H1 (cell line): ENCODE data around the gene APBA3. TPM values are rescaled to one million over a fixed set of nuclear protein-coding genes. Genes with fewer than 3 reads are reported as not detected.

ENCODE experiments used
- CTCF ChIA-PET: fragments of 300-600 bp; sonication (Branson Sonifier 250); formaldehyde crosslinking; loops from one replicate; lab custom pipeline; 2021; ENCODE audit not compliant: partially characterized antibody; lab: Charles Lee
- POLR2A ChIA-PET: fragments of 300-600 bp; sonication (Branson Sonifier 250); formaldehyde crosslinking; loops from one replicate; lab custom pipeline; 2021; ENCODE audit warnings: inconsistent platforms; ENCODE audit not compliant: partially characterized antibody; lab: Charles Lee
- DNase-seq, 2 experiments: peaks; one replicate each; pipeline versions ENCODE4 v3.0.0 to v3.0.0-alpha.2; 2010 to 2022; ENCODE audit warnings: low spot score in 2 of 2, low read depth in 1 of 2, mixed read lengths in 1 of 2
- FAIRE-seq: peaks from 2 replicates; lab custom pipeline; 2011; peaks lifted over from hg19 to GRCh38; lab: Jason Lieb, UNC
- H2AFZ ChIP-seq: 2 replicates; pipeline ENCODE4 v1.8.1; 2012; ENCODE audit warnings: low read length, inconsistent platforms
- H2AK5ac ChIP-seq: 2 replicates; pipeline ENCODE4 v1.6.1; 2013; ENCODE audit warnings: low read depth, low read length
- H2BK120ac ChIP-seq: replicated peaks from 2 replicates; pipeline ENCODE3; 2013; ENCODE audit warnings: low read depth, low read length, inconsistent platforms
- H2BK12ac ChIP-seq: 2 replicates; pipeline ENCODE4 v1.6.1; 2013; ENCODE audit warnings: low read depth, low read length
- H2BK15ac ChIP-seq: 2 replicates; pipeline ENCODE4 v1.6.1; 2013; ENCODE audit warnings: low read length
- H2BK20ac ChIP-seq: 2 replicates; pipeline ENCODE4 v1.6.1; 2013; ENCODE audit warnings: low read length
- H2BK5ac ChIP-seq: 2 replicates; pipeline ENCODE4 v1.6.1; 2013; ENCODE audit warnings: low read depth, low read length
- H3K14ac ChIP-seq: 2 replicates; pipeline ENCODE4 v1.6.1; 2013; ENCODE audit warnings: inconsistent platforms; ENCODE audit not compliant: insufficient read length
- H3K18ac ChIP-seq: 2 replicates; pipeline ENCODE4 v1.6.1; 2013; ENCODE audit warnings: low read length; ENCODE audit errors: extremely low read depth
- H3K23ac ChIP-seq: 2 replicates; pipeline ENCODE4 v1.6.1; 2013; ENCODE audit warnings: inconsistent platforms; ENCODE audit not compliant: insufficient read length
- H3K23me2 ChIP-seq: 2 replicates; pipeline ENCODE4 v1.6.1; 2013; ENCODE audit warnings: low read depth, low read length
- H3K27ac ChIP-seq: 2 replicates; pipeline ENCODE4 v1.6.1; 2011; ENCODE audit warnings: low read depth, low read length, inconsistent platforms
- H3K27me3 ChIP-seq, 4 experiments: replicated peaks in 1 of 4; 1 replicate in 1 of 4; 2 replicates in 3 of 4; pipeline versions ENCODE4 v1.6.1 to v1.8.1; 2011 to 2013; ENCODE audit warnings: low read length in 3 of 4, mild to moderate bottlenecking in 3 of 4, inconsistent platforms in 2 of 4, mixed read lengths in 2 of 4, moderate library complexity in 1 of 4; ENCODE audit not compliant: control insufficient read depth in 3 of 4, insufficient read depth in 3 of 4; ENCODE audit errors: extremely low read depth in 1 of 4
- H3K36me3 ChIP-seq, 4 experiments: 2 replicates each; pipeline versions ENCODE4 v1.6.1 to v1.8.1; 2011 to 2013; ENCODE audit warnings: mild to moderate bottlenecking in 4 of 4, low read length in 3 of 4, moderate library complexity in 2 of 4, control low read depth in 1 of 4, inconsistent platforms in 1 of 4; ENCODE audit not compliant: insufficient read depth in 4 of 4, control insufficient read depth in 2 of 4
- H3K4ac ChIP-seq: replicated peaks from 2 replicates; pipeline ENCODE3; 2013; ENCODE audit warnings: low read length, low read depth, mixed read lengths, inconsistent platforms; ENCODE audit not compliant: insufficient read length
- H3K4me1 ChIP-seq, 4 experiments: replicated peaks in 1 of 4; 1 replicate in 1 of 4; 2 replicates in 3 of 4; pipeline versions ENCODE4 v1.6.1 to v1.8.1; 2011 to 2013; ENCODE audit warnings: low read length in 3 of 4, inconsistent platforms in 2 of 4, mixed read lengths in 1 of 4; ENCODE audit not compliant: insufficient read depth in 4 of 4, control insufficient read depth in 3 of 4
- H3K4me2 ChIP-seq, 2 experiments: 2 replicates each; pipeline versions ENCODE4 v1.6.1 to v1.8.1; 2011 to 2013; ENCODE audit warnings: low read depth in 2 of 2, low read length in 2 of 2, control low read depth in 1 of 2, inconsistent platforms in 1 of 2, mild to moderate bottlenecking in 1 of 2; ENCODE audit not compliant: insufficient read depth in 1 of 2
- H3K4me3 ChIP-seq, 4 experiments: fragments of 200-600, 300-600 bp in 1 of 4; sonication (generic), shearing (Covaris generic), sonication (Bioruptor Twin) in 1 of 4; 2 replicates each; pipeline versions ENCODE4 v1.5.1 to v1.8.1; 2011 to 2016; ENCODE audit warnings: low read length in 4 of 4, low read depth in 3 of 4, control low read depth in 2 of 4, inconsistent platforms in 2 of 4, mild to moderate bottlenecking in 2 of 4, mixed read lengths in 1 of 4, moderate library complexity in 1 of 4; ENCODE audit not compliant: insufficient read depth in 2 of 4; ENCODE audit errors: extremely low read depth in 1 of 4
- H3K56ac ChIP-seq: replicated peaks from 2 replicates; pipeline ENCODE3; 2013; ENCODE audit warnings: low read depth, mild to moderate bottlenecking, mixed read lengths, low read length, inconsistent platforms; ENCODE audit not compliant: insufficient read length
- H3K79me1 ChIP-seq: 2 replicates; pipeline ENCODE4 v1.6.1; 2013; ENCODE audit warnings: low read depth, low read length, control low read depth
- H3K79me2 ChIP-seq, 2 experiments: 2 replicates each; pipeline versions ENCODE4 v1.6.1 to v1.8.1; 2012 to 2013; ENCODE audit warnings: low read length in 2 of 2, mild to moderate bottlenecking in 2 of 2, inconsistent platforms in 1 of 2; ENCODE audit not compliant: insufficient read depth in 2 of 2, control insufficient read depth in 1 of 2
- H3K9ac ChIP-seq, 4 experiments: replicated peaks in 1 of 4; 1 replicate in 1 of 4; 2 replicates in 3 of 4; pipeline versions ENCODE4 v1.6.1 to v1.8.1; 2011 to 2013; ENCODE audit warnings: low read depth in 3 of 4, low read length in 3 of 4, control low read depth in 2 of 4, mild to moderate bottlenecking in 2 of 4, moderate library complexity in 2 of 4, inconsistent platforms in 1 of 4; ENCODE audit errors: extremely low read depth in 1 of 4
- H3K9me3 ChIP-seq, 2 experiments: 2 replicates each; pipeline versions ENCODE4 v1.6.1 to v1.8.1; 2012 to 2013; ENCODE audit warnings: mild to moderate bottlenecking in 2 of 2, moderate library complexity in 2 of 2, control low read depth in 1 of 2, inconsistent platforms in 1 of 2, low read depth in 1 of 2, low read length in 1 of 2, mixed read lengths in 1 of 2; ENCODE audit not compliant: insufficient read depth in 2 of 2
- H4K20me1 ChIP-seq, 2 experiments: replicated peaks in 1 of 2; 2 replicates each; pipeline versions ENCODE3 to v1.8.1; 2011 to 2013; ENCODE audit warnings: inconsistent platforms in 2 of 2, low read length in 2 of 2, mild to moderate bottlenecking in 1 of 2; ENCODE audit not compliant: insufficient read depth in 2 of 2, control insufficient read depth in 1 of 2
- H4K5ac ChIP-seq: 2 replicates; pipeline ENCODE4 v1.6.1; 2013; ENCODE audit warnings: low read length, low read depth, mixed read lengths, inconsistent platforms; ENCODE audit not compliant: insufficient read length
- H4K8ac ChIP-seq: 2 replicates; pipeline ENCODE4 v1.8.0; 2013; ENCODE audit warnings: mild to moderate bottlenecking, moderate library complexity, low read length, inconsistent platforms; ENCODE audit not compliant: insufficient read depth; ENCODE audit errors: extremely low read depth
- H4K91ac ChIP-seq: replicated peaks from 2 replicates; pipeline ENCODE3; 2013; ENCODE audit warnings: low read length, mixed read lengths, inconsistent platforms; ENCODE audit not compliant: insufficient read length
- ASH2L ChIP-seq: fragments of 200-600, 300-600 bp; sonication (generic); IDR thresholded peaks from one replicate; pipeline ENCODE4 v1.7.1; 2017; ENCODE audit warnings: low read length
- CHD2 ChIP-seq: IDR thresholded peaks from 2 replicates; pipeline ENCODE4 v1.6.1; 2012; ENCODE audit warnings: low read length, improper control_type of control experiment
- EGR1 ChIP-seq: IDR thresholded peaks from 2 replicates; pipeline ENCODE4 v1.6.1; 2011; ENCODE audit warnings: low read depth, low read length, borderline replicate concordance
- HDAC2 ChIP-seq, 2 experiments: fragments of 300-600 bp in 1 of 2; sonication (generic) in 1 of 2; IDR thresholded peaks; 2 replicates each; pipeline ENCODE4 v1.6.1; 2011 to 2012; ENCODE audit warnings: low read depth in 2 of 2, low read length in 2 of 2, mild to moderate bottlenecking in 2 of 2, moderate library complexity in 2 of 2, borderline replicate concordance in 1 of 2, inconsistent platforms in 1 of 2
- PHF8 ChIP-seq: fragments of 200-600 bp; sonication (generic); conservative IDR thresholded peaks from 2 replicates; pipeline ENCODE4 v1.7.1; 2012; ENCODE audit warnings: low read depth, mild to moderate bottlenecking, inconsistent platforms, low read length, moderate library complexity
- SAP30 ChIP-seq: fragments of 300-600 bp; sonication (generic); IDR thresholded peaks from 2 replicates; pipeline ENCODE4 v1.7.1; 2012; ENCODE audit warnings: low read length, moderate library complexity, mild to moderate bottlenecking, inconsistent platforms; ENCODE audit not compliant: insufficient read depth, insufficient replicate concordance
- SUZ12 ChIP-seq: fragments of 200-600 bp; sonication (generic); IDR thresholded peaks from 2 replicates; pipeline ENCODE4 v1.6.1; 2012; ENCODE audit warnings: mild to moderate bottlenecking, inconsistent platforms, low read length, moderate library complexity, mixed read lengths
- TAF7 ChIP-seq: optimal IDR thresholded peaks from 2 replicates; pipeline ENCODE3; 2011; ENCODE audit warnings: low read depth, mild to moderate bottlenecking, inconsistent platforms, low read length, moderate library complexity, borderline replicate concordance
- WGBS, 2 experiments: shearing (Covaris generic) in 1 of 2; methylation state at CpG; one replicate each; pipeline versions ENCODE4 v1.1.6 to v1.1.7; 2013 to 2015; ENCODE audit warnings: low lambda C conversion rate in 2 of 2, mixed read lengths in 2 of 2, inconsistent platforms in 1 of 2, low coverage in 1 of 2, missing lambda C conversion rate in 1 of 2; ENCODE audit not compliant: insufficient replicate concordance in 2 of 2, insufficient coverage in 1 of 2, insufficient read length in 1 of 2; ENCODE audit errors: extremely low coverage in 1 of 2, missing lambda C conversion rate in 1 of 2; 5-methylcytosine and 5-hydroxymethylcytosine counted together
- polyA plus RNA-seq, 7 experiments: library from polyadenylated mRNA; depleted of rRNA in 3 of 7; stranded (reverse) in 5 of 7; unstranded in 2 of 7; fragments of >200 nt in 5 of 7; fragments of 200-250 nt in 2 of 7; gene quantifications; 1 replicate in 5 of 7; 2 replicates in 1 of 7; 4 replicates in 1 of 7; pipeline versions ENCODE4 v1.2.1 to v1.2.3, GENCODE V29; 2011 to 2013; ENCODE audit warnings: missing spikeins in 2 of 7, mixed read lengths in 2 of 7
- total RNA-seq: library from RNA; stranded (reverse); fragmentation: NEBNext Ultra II Directional; extraction: Animal tissue kit (Norgen Biotek cat#: 25700); gene quantifications from 2 replicates; pipeline ENCODE4 v1.2.1, GENCODE V29; 2021
- TF ChIP-seq, protein P1 (sequence below): IDR thresholded peaks from 2 replicates; pipeline ENCODE4 v1.6.1; 2012; ENCODE audit warnings: inconsistent platforms

The APBA3 gene
- total and polyA plus RNA-seq, 2 of the 8 experiments (the other 6 are each of a cell fraction or from before 2014, with no cell fraction given) = 21.4 to 36.9 TPM

- Histone ChIP-seq H3K79me1 (no peaks in the 10 kb centered on the region), H2AFZ (no peak overlapping the region), H2AK5ac (no peak overlapping the region), H2BK120ac (no peak overlapping the region), H3K9ac (no peak overlapping the region), H3K4ac (no peak overlapping the region), H3K14ac (no peak overlapping the region), H4K20me1 (no peaks in the 10 kb centered on the region), H4K5ac (no peak overlapping the region), H2BK20ac (no peak overlapping the region), H2BK15ac (no peak overlapping the region), H3K27ac (no peak overlapping the region), H3K4me1 (peaks cover 0 to 3% (median 1%) of the 10 kb centered on the region in 4 experiments; a peak in 3 of 7 replicates), H4K91ac (no peak overlapping the region), H3K56ac (no peak overlapping the region), H3K36me3 (no peaks in the 10 kb centered on the region), H3K79me2 (no peaks in the 10 kb centered on the region), H3K4me2 (no peak overlapping the region), H2BK12ac (no peak overlapping the region), H3K18ac (no peak overlapping the region), H3K23me2 (peaks cover 6% of the 10 kb centered on the region; the same call in 1 of the 2 replicates), H4K8ac (no peak overlapping the region; the same call in 1 of the 2 replicates), H2BK5ac (no peak overlapping the region), H3K27me3 (peaks cover 0 to 6% (median 4%) of the 10 kb centered on the region in 4 experiments; a peak in 5 of 7 replicates), H3K4me3 (no peak overlapping the region), H3K9me3 (peaks cover 4 to 6% of the 10 kb centered on the region in 2 experiments; a peak in 2 of 4 replicates), H3K23ac (no peak overlapping the region)
- POLR2A ChIA-PET = interaction anchor here (1.4 kb wide), 1 partner anchor 66 kb away, joined by 5 read pairs; no protein-coding TSS in a partner anchor
- DNase-seq (no peak), FAIRE-seq (no peak)
- 83% methylated on average over 6 of the region's 6 CpGs; no CpG with 5 or more reads in 1 of the 2 experiments for WGBS, 2 experiments
- CTCF ChIA-PET = interaction anchor here (0.9 to 2.6 kb wide), 6 partner anchors 10 to 51 kb away, joined by 3 to 13 read pairs (median 4); no protein-coding TSS in a partner anchor
- TF ChIP-seq HDAC2 (IDR thresholded peaks at IDR 0.05; ENCODE audit: borderline replicate concordance in 1 of 2, low read depth in 2 of 2, low read length in 2 of 2) (no peak), PHF8 (no peak), SAP30 (no peak), SUZ12 (no peak), CHD2 (no peak), ASH2L (no peak), EGR1 (no peak), TAF7 (no peak)
- TF ChIP-seq, protein P1, sequence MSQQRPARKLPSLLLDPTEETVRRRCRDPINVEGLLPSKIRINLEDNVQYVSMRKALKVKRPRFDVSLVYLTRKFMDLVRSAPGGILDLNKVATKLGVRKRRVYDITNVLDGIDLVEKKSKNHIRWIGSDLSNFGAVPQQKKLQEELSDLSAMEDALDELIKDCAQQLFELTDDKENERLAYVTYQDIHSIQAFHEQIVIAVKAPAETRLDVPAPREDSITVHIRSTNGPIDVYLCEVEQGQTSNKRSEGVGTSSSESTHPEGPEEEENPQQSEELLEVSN = no peak
Measured at GRCh38 chr19:3798137-3798536, 36.6 kb upstream of the APBA3 start.
